Body of pancreas (tissue), 4 donors: ENCODE measurements around the gene MAGEF1. TPM values are rescaled to one million over a fixed set of nuclear protein-coding genes. Genes with fewer than 3 reads are reported as not detected.

Source experiments
- ATAC-seq: fragments of 150-250 bp; one replicate; pipeline ENCODE4 v1.9.1; 2016
- DNase-seq, 4 donors: peaks; one replicate each; pipeline ENCODE4 v3.0.0-alpha.2; 2019
- H3K27ac ChIP-seq, 4 donors: fragments of 200-600 bp; sonication (generic); 1 replicate in 3 of 4; 2 replicates in 1 of 4; pipeline versions ENCODE4 v1.5.1 to v1.6.1; 2016 to 2019; ENCODE audit warnings: mild to moderate bottlenecking in 1 of 4, mixed read lengths in 1 of 4, moderate library complexity in 1 of 4
- H3K27me3 ChIP-seq, 2 donors: fragments of 200-600 bp; sonication (generic); one replicate each; pipeline ENCODE4 v1.6.0; 2016; ENCODE audit warnings: mild to moderate bottlenecking in 1 of 2
- H3K36me3 ChIP-seq, 2 donors: fragments of 200-600 bp; sonication (generic); replicated peaks in 1 of 2; 2 replicates each; pipeline ENCODE4 v1.5.1; 2016; ENCODE audit warnings: low read depth in 2 of 2; ENCODE audit not compliant: insufficient read depth in 1 of 2
- H3K4me1 ChIP-seq: fragments of 200-600 bp; sonication (generic); one replicate; pipeline ENCODE4 v1.6.0; 2016
- H3K4me3 ChIP-seq, 2 donors: fragments of 200-600 bp; sonication (generic); 1 replicate in 1 of 2; 2 replicates in 1 of 2; pipeline ENCODE4 v1.5.1; 2016 to 2019
- H3K9me3 ChIP-seq, 3 donors: fragments of 200-600 bp; sonication (generic); 1 replicate in 2 of 3; 2 replicates in 1 of 3; pipeline ENCODE4 v1.5.1; 2016
- CTCF ChIP-seq, 7 experiments: fragments of 450-650 bp in 4 of 7; fragments of 200-600 bp in 3 of 7; sonication (generic) in 3 of 7; IDR thresholded peaks; one replicate each; pipeline ENCODE4 v1.5.1; 2016 to 2019; ENCODE audit warnings: antibody characterized with exemption in 7 of 7
- POLR2A ChIP-seq, 3 donors: fragments of 450-650 bp; IDR thresholded peaks; one replicate each; pipeline ENCODE4 v1.6.1; 2016; ENCODE audit warnings: antibody characterized with exemption in 3 of 3, mild to moderate bottlenecking in 2 of 3
- WGBS, 2 donors: methylation state at CpG; one replicate each; pipeline ENCODE4 v1.1.5; 2017; 5-methylcytosine and 5-hydroxymethylcytosine counted together
- intact Hi-C: fragments of 100-400 bp; cut with DNase I; formaldehyde crosslinking; loops from one replicate; pipeline ENCODE4 v1.15.1; 2023
- total RNA-seq, 2 donors: library from RNA; depleted of rRNA; stranded (reverse); fragments of >200 nt; gene quantifications; one replicate each; pipeline ENCODE4 v1.1.0, GENCODE V29; 2016

MAGEF1 gene
- total RNA-seq, 2 donors from 2014 or later, result 21.8 to 31.1 TPM

- intact Hi-C loops, result no loop called here
- no peak for ATAC-seq
- WGBS, 2 donors, result 82 to 86% methylated on average over 5 of the region's 5 CpGs
Observed at GRCh38 chr3:184739594-184740505, 28.0 kb upstream of the MAGEF1 start.

DNA sequence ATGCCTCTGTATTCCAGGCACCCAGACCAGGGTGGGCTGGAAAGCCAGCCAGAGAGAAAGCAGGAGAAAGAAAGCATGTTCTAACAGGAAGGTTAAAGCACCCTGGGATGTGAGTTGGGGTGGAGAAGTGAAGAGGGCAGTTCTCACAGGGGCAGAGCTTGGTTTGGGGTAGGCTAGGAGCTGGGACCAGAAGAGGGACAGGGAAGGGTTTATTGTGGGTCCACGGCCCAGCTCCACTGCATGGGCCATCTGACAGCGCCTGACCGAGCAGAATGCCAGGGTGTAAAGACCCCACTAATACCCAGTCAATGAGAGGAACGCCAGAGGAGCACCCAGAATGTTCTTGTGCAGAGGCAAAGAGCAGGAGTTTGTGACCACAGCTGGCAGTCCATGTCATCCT is 27.1 kb upstream of the MAGEF1 start:
- DNase-seq (no peak), ATAC-seq (no peak)
- Histone ChIP-seq H3K4me3 (no peak overlapping the region), H3K27ac (no peak overlapping the region), H3K27me3 (no peaks in the 10 kb centered on the region), H3K9me3 (no peaks in the 10 kb centered on the region), H3K4me1 (no peaks in the 10 kb centered on the region), H3K36me3 (no peaks in the 10 kb centered on the region)
- intact Hi-C loops, result no loop called here
- no peak for TF ChIP-seq POLR2A (IDR thresholded peaks at IDR 0.05)
- TF ChIP-seq CTCF (IDR thresholded peaks at IDR 0.05), result no peak
- WGBS, 2 donors, result 90 to 94% methylated on average over 4 of the region's 4 CpGs

More at GRCh38 chr3:184739594-184740505, 28.0 kb upstream of the MAGEF1 start:
- no peaks in the 10 kb centered on the region for H3K27me3 ChIP-seq
- H3K27ac ChIP-seq, result no peak overlapping the region
- DNase-seq, result no peak
- H3K4me3 ChIP-seq, result no peak overlapping the region
- no peaks in the 10 kb centered on the region for H3K4me1 ChIP-seq
- no peaks in the 10 kb centered on the region for H3K9me3 ChIP-seq
- H3K36me3 ChIP-seq, result no peaks in the 10 kb centered on the region
- no peak for TF ChIP-seq POLR2A (IDR thresholded peaks at IDR 0.05)
- TF ChIP-seq CTCF (IDR thresholded peaks at IDR 0.05), result no peak

DNA sequence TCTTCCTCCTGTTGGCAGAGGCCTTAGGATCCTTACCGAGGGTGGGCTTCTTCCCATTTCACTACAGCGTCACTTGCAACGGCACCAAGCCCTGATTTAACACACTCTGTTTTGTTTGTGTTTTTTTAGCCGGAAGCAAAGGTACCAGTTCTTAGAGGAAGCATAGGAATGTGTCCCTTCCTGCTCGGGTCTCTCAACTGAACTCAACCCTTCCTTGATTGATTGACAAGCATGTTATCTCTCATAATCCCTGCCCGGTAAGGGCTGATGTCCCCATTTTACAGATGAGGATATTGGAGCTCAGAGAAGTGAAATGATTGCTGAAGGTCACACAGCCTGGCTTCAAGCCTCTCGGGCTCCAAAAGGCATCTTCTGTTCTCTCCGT is 26.6 kb upstream of the MAGEF1 start:
- WGBS, 2 donors, result 72 to 80% methylated on average over 8 of the region's 8 CpGs

DNA sequence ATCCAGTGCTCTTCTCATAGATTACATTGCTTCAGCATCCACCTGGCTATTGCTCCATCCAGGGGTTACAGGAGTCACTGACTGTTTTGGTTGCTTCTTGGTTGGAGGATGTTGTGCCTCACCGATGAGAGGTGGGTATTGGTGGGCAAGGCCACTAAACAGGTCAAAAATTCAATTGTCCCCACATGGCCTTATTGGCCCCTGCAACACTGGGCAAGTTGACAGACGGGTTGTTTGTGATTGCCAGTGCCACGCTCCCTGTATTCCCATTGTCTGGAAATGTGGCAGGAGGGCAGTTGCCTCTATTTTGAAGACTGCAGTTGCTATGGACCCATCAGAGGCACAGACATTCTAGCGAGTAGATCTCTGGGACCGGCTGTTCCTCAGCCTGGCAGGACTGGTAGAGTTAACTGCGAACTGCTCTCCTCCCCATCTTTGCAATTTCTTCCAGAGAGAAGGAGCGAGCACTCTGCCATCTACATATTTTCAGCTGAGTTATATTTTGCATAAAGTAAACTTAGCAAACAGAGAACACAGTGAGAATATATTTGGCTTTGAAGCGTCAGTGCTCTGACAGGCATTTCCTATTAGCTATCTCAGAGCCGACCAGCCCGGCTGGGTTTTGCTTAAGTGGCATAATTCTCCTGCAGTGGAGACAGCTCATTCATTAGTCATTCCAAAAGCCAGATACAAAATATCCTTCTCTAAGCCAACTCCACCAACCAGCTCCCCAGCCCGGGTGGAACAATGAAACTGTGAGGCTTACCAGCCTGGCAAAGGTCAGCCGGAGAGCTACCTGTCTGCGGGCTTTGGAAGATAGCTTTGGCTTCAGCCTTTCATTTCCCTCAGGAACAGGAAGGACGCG is 26.0 kb upstream of the MAGEF1 start:
- peak overlapping the region in 1 of 4 donors; percentile 21 for H3K27ac ChIP-seq
- no peak for TF ChIP-seq CTCF (IDR thresholded peaks at IDR 0.05)
- no peak for TF ChIP-seq POLR2A (IDR thresholded peaks at IDR 0.05)
- DNase-seq (no peak), ATAC-seq (no peak)
- no peaks in the 10 kb centered on the region for H3K4me1 ChIP-seq
- intact Hi-C loops, result no loop called here
- no peaks in the 10 kb centered on the region for H3K36me3 ChIP-seq
- no peak overlapping the region for H3K4me3 ChIP-seq
- H3K9me3 ChIP-seq, result no peaks in the 10 kb centered on the region
- no peaks in the 10 kb centered on the region for H3K27me3 ChIP-seq
- 68 to 78% methylated on average over 15 of the region's 15 CpGs for WGBS, 2 donors

More for the DNA sequence above, 26.6 kb upstream of the MAGEF1 start:
- H3K4me1 ChIP-seq, result no peaks in the 10 kb centered on the region
- H3K4me3 ChIP-seq, result no peak overlapping the region
- ATAC-seq (no peak), DNase-seq (no peak)
- no peaks in the 10 kb centered on the region for H3K9me3 ChIP-seq
- H3K27ac ChIP-seq, result no peak overlapping the region
- TF ChIP-seq POLR2A (IDR thresholded peaks at IDR 0.05) (no peak), CTCF (IDR thresholded peaks at IDR 0.05) (no peak)
- no peaks in the 10 kb centered on the region for H3K36me3 ChIP-seq
- intact Hi-C loops, result no loop called here
- H3K27me3 ChIP-seq, result no peaks in the 10 kb centered on the region
